HEK293 (cell line): Measurements from ENCODE around the gene KRT25.

Experiments used
- CTCF ChIA-PET: fragments of 350-600 bp; formaldehyde crosslinking; extraction: SDS; loops from one replicate; lab custom pipeline; 2021; ENCODE audit warnings: antibody characterized with exemption; lab: Yijun Ruan, JAX
- POLR2A ChIA-PET: fragments of 300-600 bp; formaldehyde crosslinking; extraction: SDS; loops from one replicate; lab custom pipeline; 2020; ENCODE audit warnings: antibody characterized with exemption, inconsistent platforms; lab: Yijun Ruan, JAX
- H3K27ac ChIP-seq: fragments of 200-500 bp; sonication (Bioruptor generic); 2 replicates; pipeline ENCODE4 v1.5.1; 2014; ENCODE audit warnings: low read depth, low read length, control low read depth, inconsistent platforms; ENCODE audit errors: extremely low read depth
- H3K36me3 ChIP-seq, 2 experiments: fragments of 200-500 bp in 1 of 2; sonication (Bioruptor generic) in 1 of 2; 1 replicate in 1 of 2; 2 replicates in 1 of 2; pipeline ENCODE4 v1.5.1; 2014 to 2017; ENCODE audit warnings: inconsistent platforms in 2 of 2, low read length in 2 of 2; ENCODE audit not compliant: control insufficient read depth in 2 of 2, insufficient read depth in 1 of 2
- H3K4me1 ChIP-seq: fragments of 200-500 bp; sonication (Bioruptor generic); 2 replicates; pipeline ENCODE4 v1.5.1; 2014; ENCODE audit warnings: mild to moderate bottlenecking, low read length, inconsistent platforms; ENCODE audit not compliant: control insufficient read depth, insufficient read depth
- H3K4me3 ChIP-seq: 2 replicates; pipeline ENCODE4 v1.5.1; 2011; ENCODE audit warnings: low read depth, mild to moderate bottlenecking, control low read depth, low read length, moderate library complexity
- H3K9me3 ChIP-seq: fragments of 200-500 bp; sonication (Bioruptor generic); 2 replicates; pipeline ENCODE4 v1.5.1; 2014; ENCODE audit warnings: low read depth, low read length, inconsistent platforms; ENCODE audit not compliant: control insufficient read depth, insufficient read depth
- BCL11A ChIP-seq: fragments of 450-650 bp; formaldehyde crosslinking; IDR thresholded peaks from 2 replicates; pipeline ENCODE4 v1.5.1; 2016; ENCODE audit warnings: low read depth, missing biosample characterization, missing genetic modification characterization
- CTCF ChIP-seq: fragments of 450-650 bp; formaldehyde crosslinking; IDR thresholded peaks from 2 replicates; pipeline ENCODE4 v1.5.1; 2016; ENCODE audit warnings: missing biosample characterization, missing genetic modification characterization
- PRDM1 ChIP-seq: fragments of 450-650 bp; formaldehyde crosslinking; IDR thresholded peaks from 2 replicates; pipeline ENCODE4; 2016; ENCODE audit warnings: missing biosample characterization, missing genetic modification characterization
- RBAK ChIP-seq: fragments of 450-650 bp; formaldehyde crosslinking; IDR thresholded peaks from 2 replicates; pipeline ENCODE4 v1.5.1; 2016; ENCODE audit warnings: missing biosample characterization, missing genetic modification characterization
- ZBTB44 ChIP-seq: fragments of 450-650 bp; IDR thresholded peaks from 2 replicates; pipeline ENCODE4 v1.5.1; 2018; ENCODE audit warnings: missing biosample characterization, mild to moderate bottlenecking, missing genetic modification characterization
- ZBTB7A ChIP-seq: fragments of 450-650 bp; formaldehyde crosslinking; IDR thresholded peaks from 2 replicates; pipeline ENCODE4 v1.5.1; 2016; ENCODE audit warnings: low read depth, missing biosample characterization, missing genetic modification characterization
- ZBTB8A ChIP-seq: fragments of 450-650 bp; formaldehyde crosslinking; IDR thresholded peaks from 2 replicates; pipeline ENCODE4 v1.5.1; 2016; ENCODE audit warnings: missing biosample characterization, missing genetic modification characterization
- ZFP41 ChIP-seq: fragments of 450-650 bp; formaldehyde crosslinking; IDR thresholded peaks from 2 replicates; pipeline ENCODE4 v1.5.1; 2016; ENCODE audit warnings: missing biosample characterization, missing genetic modification characterization, borderline replicate concordance
- ZIC2 ChIP-seq: fragments of 450-650 bp; formaldehyde crosslinking; IDR thresholded peaks from 2 replicates; pipeline ENCODE4 v1.5.1; 2016; ENCODE audit warnings: missing biosample characterization, missing genetic modification characterization
- ZNF132 ChIP-seq: fragments of 450-650 bp; formaldehyde crosslinking; IDR thresholded peaks from 2 replicates; pipeline ENCODE4 v1.5.1; 2017; ENCODE audit warnings: missing biosample characterization, missing genetic modification characterization, borderline replicate concordance
- ZNF138 ChIP-seq: fragments of 450-650 bp; formaldehyde crosslinking; IDR thresholded peaks from 2 replicates; pipeline ENCODE4 v1.5.1; 2016; ENCODE audit warnings: missing biosample characterization, missing genetic modification characterization, borderline replicate concordance
- ZNF155 ChIP-seq: fragments of 450-650 bp; formaldehyde crosslinking; IDR thresholded peaks from 2 replicates; pipeline ENCODE4 v1.5.1; 2016; ENCODE audit warnings: missing biosample characterization, missing genetic modification characterization
- ZNF302 ChIP-seq: fragments of 450-650 bp; formaldehyde crosslinking; IDR thresholded peaks from 2 replicates; pipeline ENCODE4 v1.5.1; 2016; ENCODE audit warnings: missing biosample characterization, missing genetic modification characterization, low read depth
- ZNF37A ChIP-seq: fragments of 450-650 bp; IDR thresholded peaks from 2 replicates; pipeline ENCODE4 v1.5.1; 2018; ENCODE audit warnings: missing biosample characterization, missing genetic modification characterization
- ZNF473 ChIP-seq: fragments of 450-650 bp; formaldehyde crosslinking; IDR thresholded peaks from 2 replicates; pipeline ENCODE4 v1.5.1; 2017; ENCODE audit warnings: missing biosample characterization, missing genetic modification characterization
- ZNF560 ChIP-seq: fragments of 450-650 bp; formaldehyde crosslinking; IDR thresholded peaks from 2 replicates; pipeline ENCODE4 v1.5.1; 2017; ENCODE audit warnings: missing biosample characterization, missing genetic modification characterization, borderline replicate concordance
- ZNF654 ChIP-seq: fragments of 450-650 bp; formaldehyde crosslinking; IDR thresholded peaks from 2 replicates; pipeline ENCODE4 v1.5.1; 2016; ENCODE audit warnings: low read depth, missing biosample characterization, missing genetic modification characterization
- ZNF677 ChIP-seq: fragments of 450-650 bp; IDR thresholded peaks from 2 replicates; pipeline ENCODE4 v1.5.0; 2018; ENCODE audit warnings: missing biosample characterization, mild to moderate bottlenecking, missing genetic modification characterization, moderate library complexity
- ZNF76 ChIP-seq: fragments of 450-650 bp; formaldehyde crosslinking; IDR thresholded peaks from 2 replicates; pipeline ENCODE4; 2016; ENCODE audit warnings: low read depth, missing biosample characterization, missing genetic modification characterization, borderline replicate concordance
- ZSCAN16 ChIP-seq: fragments of 450-650 bp; formaldehyde crosslinking; IDR thresholded peaks from 2 replicates; pipeline ENCODE4 v1.5.1; 2016; ENCODE audit warnings: missing biosample characterization, missing genetic modification characterization

Gene KRT25

GRCh38 chr17:40727447-40728231, 27.5 kb downstream of the KRT25 start (continued):
- no peak for TF ChIP-seq ZBTB7A (tag by site-specific recombination)
- no peak for TF ChIP-seq ZBTB44
- no peak for TF ChIP-seq ZNF560 (tag by site-specific recombination)
- TF ChIP-seq ZNF132 (tag by site-specific recombination): no peak
- TF ChIP-seq ZNF473 (tag by site-specific recombination): no peak

- H3K36me3 ChIP-seq: no peaks in the 10 kb centered on the region
- H3K4me3 ChIP-seq: no peak overlapping the region
- ChIA-PET CTCF (interaction anchor here (0.8 to 1.3 kb wide), 4 partner anchors 24 to 111 kb away, joined by 3 to 6 read pairs (median 5); no protein-coding TSS in a partner anchor), POLR2A (no interaction called here)
- H3K9me3 ChIP-seq: no peaks in the 10 kb centered on the region
- TF ChIP-seq ZIC2: no peak
- no peak for TF ChIP-seq ZNF155 (tag by site-specific recombination)
- no peak for TF ChIP-seq CTCF (tag by site-specific recombination)
- no peak for TF ChIP-seq ZNF37A (tag by site-specific recombination)
- no peak for TF ChIP-seq BCL11A (tag by site-specific recombination)
- TF ChIP-seq ZBTB8A: no peak
- TF ChIP-seq ZNF677: no peak
- TF ChIP-seq RBAK (tag by site-specific recombination): no peak
- TF ChIP-seq ZFP41 (tag by site-specific recombination): no peak
- TF ChIP-seq ZSCAN16 (tag by site-specific recombination): no peak
- TF ChIP-seq ZNF138: no peak
- no peak for TF ChIP-seq PRDM1 (tag by site-specific recombination)
- no peak for TF ChIP-seq ZNF302 (tag by site-specific recombination)
- no peak for TF ChIP-seq ZNF654 (tag by site-specific recombination)
- no peaks in the 10 kb centered on the region for H3K4me1 ChIP-seq
- no peak overlapping the region for H3K27ac ChIP-seq
Measured at GRCh38 chr17:40726919-40727318, 28.2 kb downstream of the KRT25 start.

DNA sequence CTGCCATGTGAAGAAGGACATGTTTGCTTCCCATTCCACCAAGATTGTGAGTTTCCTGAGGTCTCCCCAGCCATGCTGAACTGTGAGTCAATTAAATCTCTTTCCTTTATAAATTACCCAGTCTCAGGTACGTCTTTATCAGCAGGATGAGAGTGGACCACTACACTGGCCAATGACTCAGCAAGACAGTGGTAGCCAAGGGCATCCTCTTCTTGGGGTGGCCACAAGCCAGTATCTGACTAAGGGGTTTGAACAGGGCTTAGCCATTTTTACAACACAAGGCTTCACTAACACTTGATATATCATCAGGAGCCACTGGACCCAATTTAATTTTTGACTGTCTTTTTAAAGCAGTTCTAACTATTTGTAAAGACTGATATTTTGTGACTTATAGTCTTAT, 30.5 kb downstream of the KRT25 start:
- ChIA-PET CTCF (no interaction called here), POLR2A (no interaction called here)
- Histone ChIP-seq H3K4me3 (no peak overlapping the region), H3K27ac (no peak overlapping the region), H3K9me3 (no peaks in the 10 kb centered on the region), H3K36me3 (no peaks in the 10 kb centered on the region)
- TF ChIP-seq ZNF76 (tag by site-specific recombination): no peak
- TF ChIP-seq, all 188 proteins: peak for 0
- H3K4me1 ChIP-seq: no peaks in the 10 kb centered on the region
